ENCODE data around the gene GJB3. TPM values are rescaled to one million over a fixed set of nuclear protein-coding genes. Genes with fewer than 3 reads are reported as not detected.

Gene GJB3
- total and polyA plus RNA-seq, 2 of the 13 experiments (the other 11 are each of a cell fraction or from before 2014, with no cell fraction given): not detected

GRCh38 chr1:34800214-34800613 lies 19.2 kb downstream of the GJB3 start (continued):
- TF ChIP-seq ZNF710 (CRISPR knock-in tag; IDR thresholded peaks at IDR 0.05; ENCODE audit: borderline replicate concordance): no peak
- TF ChIP-seq SNAPC4 (CRISPR knock-in tag; IDR thresholded peaks at IDR 0.05): no peak
- no peak for TF ChIP-seq PHB2 (IDR thresholded peaks at IDR 0.05; ENCODE audit: partially characterized antibody)
- no peak for TF ChIP-seq ELK4 (CRISPR knock-in tag; IDR thresholded peaks at IDR 0.05; ENCODE audit: borderline replicate concordance)
